Right ventricle myocardium superior (tissue), 1 donor: Measurements from ENCODE around the gene BDKRB2. TPM values are rescaled to one million over a fixed set of nuclear protein-coding genes. Genes with fewer than 3 reads are reported as not detected.

Experiments
- ATAC-seq: fragments of 200-7000 bp; cut with Tn5 transposase; one replicate; pipeline ENCODE4 v1.9.1; 2020; ENCODE audit warnings: mild to moderate bottlenecking; ENCODE audit not compliant: poor library complexity
- DNase-seq: peaks from one replicate; pipeline ENCODE4 v3.0.0-alpha.2; 2020
- intact Hi-C: fragments of 100-400 bp; cut with DNase I; formaldehyde crosslinking; loops from one replicate; pipeline ENCODE4 v1.11.2; 2022
- total RNA-seq: library from RNA; stranded (reverse); fragmentation: NEBNext Ultra II Directional; extraction: Animal tissue kit (Norgen Biotek cat#: 25700); gene quantifications from one replicate; pipeline ENCODE4 v1.2.1, GENCODE V29; 2021
- donor health status: DM: no; HTN: yes; CAD: no; lungs with severe emphysema.

Gene BDKRB2
- total RNA-seq, 1 donor from 2014 or later, result 1.2 TPM

DNA sequence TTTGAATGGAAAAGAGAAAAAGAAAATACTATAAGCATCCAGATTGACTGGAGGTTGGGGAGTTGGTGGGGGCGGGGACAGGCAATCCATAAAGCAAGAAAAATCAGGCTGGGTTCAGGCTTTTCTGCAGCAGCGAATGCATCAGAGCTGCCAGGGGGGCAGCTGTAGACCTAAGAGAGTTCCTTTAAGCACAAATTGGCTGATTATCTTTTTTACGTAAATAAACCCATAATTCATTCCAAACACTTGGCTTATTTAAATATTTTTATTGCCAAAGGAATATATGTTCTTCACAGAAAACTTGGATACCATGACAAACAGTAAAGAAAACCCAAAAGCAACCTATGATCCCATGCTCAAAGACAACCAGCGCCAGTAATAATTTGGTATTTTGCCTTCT lies 10.2 kb downstream of the BDKRB2 start:
- ATAC-seq (no peak), DNase-seq (no peak)
- intact Hi-C loops, result no loop called here

DNA sequence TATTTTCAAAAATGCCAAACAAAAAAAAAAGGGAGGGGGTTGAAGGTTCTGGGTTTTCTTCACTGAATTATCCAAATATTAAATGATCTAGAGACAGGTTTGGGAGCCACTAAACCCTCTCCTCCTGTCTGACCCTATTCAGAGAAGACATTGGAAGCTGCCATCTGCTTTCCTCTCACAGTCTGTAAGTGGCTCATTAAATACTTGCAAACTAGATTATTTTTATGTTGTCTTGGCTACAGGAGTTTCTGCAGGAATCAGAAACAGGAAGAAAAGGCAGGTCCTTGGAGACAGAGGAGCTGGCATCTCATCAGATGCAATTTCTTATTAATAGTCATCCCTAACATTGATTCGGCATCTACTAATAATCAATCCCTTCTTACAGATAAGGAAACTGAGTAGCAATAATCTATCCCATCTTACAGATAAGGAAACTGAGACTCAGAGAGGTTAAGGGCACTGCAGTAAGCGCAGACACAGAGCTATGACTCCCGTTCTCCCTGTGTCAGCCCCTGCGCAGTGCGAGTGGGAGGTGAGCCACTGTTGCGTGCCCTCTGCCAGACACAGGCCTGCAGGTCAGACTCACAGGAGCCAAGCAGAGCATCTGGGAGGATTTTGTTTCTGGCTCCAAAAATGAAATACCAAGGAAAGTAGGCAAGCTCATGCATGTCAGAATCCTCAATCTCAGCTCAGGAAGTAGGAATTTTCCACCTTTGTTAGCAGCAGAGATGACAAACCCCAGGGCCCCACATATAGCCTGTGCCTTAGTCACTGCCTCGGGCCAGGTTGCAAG lies 11.0 kb downstream of the BDKRB2 start:
- intact Hi-C loops, result no loop called here
- DNase-seq, result no peak
- no peak for ATAC-seq

DNA sequence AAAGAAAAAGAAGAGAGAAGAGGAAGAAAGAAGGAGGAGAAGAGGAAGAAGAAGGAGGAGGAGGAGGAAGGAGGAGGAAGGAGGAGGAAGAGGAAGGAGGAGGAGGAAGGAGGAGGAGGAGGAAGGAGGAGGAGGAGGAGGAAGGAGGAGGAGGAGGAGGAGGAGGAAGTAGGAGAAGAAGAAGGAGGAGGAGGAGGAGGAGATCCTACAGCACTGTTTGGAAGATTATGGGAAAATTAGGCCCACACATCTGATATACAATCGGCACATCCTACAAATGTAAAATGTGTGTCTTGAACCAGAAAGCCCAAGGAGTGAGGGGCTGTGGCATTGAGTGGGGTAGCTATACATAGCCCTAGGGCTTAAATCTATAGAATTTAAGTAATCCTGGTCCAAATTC lies 12.0 kb downstream of the BDKRB2 start:
- intact Hi-C loops, result no loop called here
- ATAC-seq (no peak), DNase-seq (no peak)

DNA sequence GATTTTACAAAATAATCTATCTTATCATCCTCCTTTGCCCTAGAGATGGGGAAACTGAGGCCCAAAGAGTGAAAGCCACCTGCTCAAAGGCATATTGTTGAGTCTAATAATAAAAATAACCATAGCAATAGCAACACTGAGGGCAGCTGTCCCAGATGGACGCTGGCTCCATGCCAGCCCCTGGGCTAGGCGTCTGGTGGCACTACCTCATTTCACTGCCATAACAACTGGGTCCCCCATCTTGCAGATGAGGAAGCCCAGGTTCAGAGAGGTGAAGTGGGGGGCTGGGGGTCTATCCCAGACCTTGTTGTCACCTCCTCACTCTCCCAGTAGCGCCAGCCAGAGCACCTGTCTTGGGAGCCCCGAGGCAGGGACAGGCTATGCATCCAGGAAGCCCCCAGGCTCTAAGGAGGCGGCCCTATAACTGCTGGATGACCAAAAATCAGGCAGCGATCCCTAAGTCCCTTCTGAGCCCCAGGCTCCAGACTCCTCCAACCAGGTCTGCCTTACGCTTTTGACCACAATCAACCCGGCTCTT lies 12.8 kb downstream of the BDKRB2 start:
- no peak for ATAC-seq
- DNase-seq, result no peak
- intact Hi-C loops, result no loop called here

DNA sequence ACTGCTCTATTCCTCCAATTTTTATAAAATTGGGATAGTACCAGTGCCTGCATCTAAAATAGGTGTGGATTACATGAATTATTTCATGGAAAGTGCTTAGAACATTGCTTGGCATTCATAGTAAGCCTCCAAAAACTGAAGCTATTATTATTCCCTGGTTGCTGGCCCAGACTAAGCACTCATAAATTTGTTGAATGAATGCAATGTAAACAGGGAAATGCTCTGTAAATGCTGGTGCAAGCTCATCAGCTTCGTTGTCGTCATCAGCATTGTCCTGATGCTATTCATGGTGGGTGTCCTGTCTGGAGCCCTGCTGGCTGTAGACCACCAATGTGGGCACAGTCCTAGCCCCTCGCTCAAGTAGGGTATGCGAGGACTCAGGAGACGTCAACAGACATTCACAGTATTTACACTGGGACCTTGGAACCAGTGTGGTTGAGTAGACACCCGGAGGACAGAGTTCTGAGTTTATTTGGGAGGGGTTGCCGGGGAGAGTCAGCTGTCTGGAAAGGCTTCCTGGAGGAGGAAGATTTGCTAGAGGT lies 16.5 kb downstream of the BDKRB2 start:
- intact Hi-C loops, result no loop called here
- no peak for ATAC-seq
- no peak for DNase-seq

DNA sequence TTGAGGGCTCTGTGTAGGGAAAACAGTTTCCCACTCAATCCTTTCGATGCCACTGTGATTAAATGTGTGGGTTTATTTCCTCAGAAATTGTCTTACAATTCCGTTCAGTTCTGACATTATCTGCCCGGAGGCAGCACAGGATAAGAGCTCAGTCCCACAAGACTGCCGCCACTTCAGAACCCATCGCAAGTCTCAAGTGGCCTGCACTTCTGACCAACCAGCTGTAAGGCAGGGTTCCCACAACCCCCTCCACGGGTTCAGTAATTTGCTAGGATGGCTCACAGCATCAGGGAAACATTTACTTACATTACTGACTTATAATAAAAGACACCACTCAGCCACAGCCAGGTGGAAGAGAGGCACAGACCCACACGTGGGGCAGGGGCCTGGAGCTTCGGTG lies 17.2 kb downstream of the BDKRB2 start:
- intact Hi-C loops, result no loop called here
- DNase-seq (no peak), ATAC-seq (no peak)

DNA sequence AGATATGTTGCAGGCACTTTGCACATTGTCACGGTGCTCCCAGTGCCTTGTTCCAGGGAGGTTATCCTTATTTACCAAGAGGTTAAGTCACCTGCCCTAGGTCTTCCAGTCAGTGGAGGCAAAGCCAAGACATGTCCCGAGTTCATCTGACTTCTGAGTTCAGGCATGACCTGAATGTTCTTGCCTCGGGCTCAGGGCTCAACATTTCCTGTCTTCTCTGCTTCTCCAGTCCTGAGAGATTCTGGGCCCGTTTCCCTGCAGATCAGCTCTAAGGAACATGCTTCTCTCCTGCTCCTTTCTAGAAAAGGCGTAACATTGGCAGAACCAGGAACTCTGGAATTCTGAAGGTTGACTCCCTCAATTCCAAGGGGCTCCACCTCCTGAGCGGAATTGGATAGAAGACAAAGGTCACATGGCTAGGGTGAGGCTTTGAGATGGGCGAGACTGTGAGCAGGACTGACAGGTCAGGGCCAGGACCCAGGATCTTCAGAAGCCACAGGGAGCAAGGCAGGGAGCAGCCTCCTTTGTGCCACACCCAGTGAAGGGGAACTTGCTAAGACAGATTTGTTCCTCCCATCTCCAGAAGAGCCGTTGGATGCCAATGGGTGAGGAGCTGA lies 19.9 kb downstream of the BDKRB2 start:
- intact Hi-C loops, result no loop called here
- DNase-seq, result no peak
- ATAC-seq, result peak; percentile 12

DNA sequence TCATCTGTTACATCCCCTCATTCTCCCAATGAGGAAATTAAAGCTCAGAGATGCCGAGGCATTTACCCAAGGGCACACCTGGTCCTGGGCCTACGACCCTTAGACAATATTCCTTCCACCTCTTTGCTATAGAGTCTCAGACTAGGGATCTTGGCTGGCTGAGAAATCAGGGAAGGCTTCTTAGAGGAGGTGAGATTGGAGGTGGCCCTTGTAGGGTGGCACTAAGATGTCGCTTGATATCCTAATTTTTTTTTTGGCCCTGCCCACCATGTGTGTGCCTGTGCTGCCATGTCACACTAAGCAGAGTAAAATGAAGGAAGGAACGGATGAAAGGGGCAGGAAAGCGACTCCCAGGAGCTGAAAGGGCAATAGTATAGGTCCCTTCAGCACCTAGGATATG lies 20.6 kb downstream of the BDKRB2 start:
- DNase-seq (no peak), ATAC-seq (no peak)
- intact Hi-C loops, result no loop called here

DNA sequence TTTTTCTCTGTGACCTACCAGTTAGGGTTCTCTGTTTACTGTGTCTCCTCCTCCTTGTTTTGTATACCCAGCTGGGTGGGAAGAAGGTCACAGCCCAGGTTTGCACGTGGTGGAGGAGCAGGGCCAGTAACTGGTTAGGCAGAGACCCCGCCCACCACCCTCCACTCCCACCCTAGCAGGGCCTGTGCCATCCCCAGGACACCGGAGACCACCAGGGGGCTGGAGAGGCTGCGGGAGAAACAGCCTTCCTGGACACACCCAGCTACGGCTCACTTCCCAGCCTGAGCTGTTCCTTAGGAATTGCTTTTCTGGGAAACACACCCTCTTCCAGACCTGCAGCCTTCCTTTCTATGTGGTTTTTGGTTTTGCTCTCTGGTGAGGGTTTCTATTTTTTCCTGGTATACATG lies 21.1 kb downstream of the BDKRB2 start:
- ATAC-seq (peak; percentile 12), DNase-seq (no peak)
- intact Hi-C loops, result no loop called here

DNA sequence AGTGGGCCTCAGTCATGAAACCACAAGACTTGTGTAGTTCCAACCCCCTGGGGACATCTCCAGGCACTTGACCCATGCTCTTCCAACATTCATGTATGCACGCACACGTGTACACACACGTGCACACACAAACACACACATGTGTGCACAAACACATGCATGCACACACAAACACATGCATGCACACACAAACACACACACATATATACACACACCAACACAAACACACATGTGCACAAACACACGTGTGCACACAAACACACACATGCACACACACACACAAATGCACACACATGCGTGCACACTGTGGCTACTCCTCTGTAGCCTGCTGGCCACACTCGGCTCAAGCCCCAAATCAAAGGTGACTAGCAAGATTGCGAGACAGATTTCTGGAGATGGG lies 22.8 kb downstream of the BDKRB2 start:
- ATAC-seq, result no peak
- DNase-seq, result no peak
- intact Hi-C loops, result no loop called here

DNA sequence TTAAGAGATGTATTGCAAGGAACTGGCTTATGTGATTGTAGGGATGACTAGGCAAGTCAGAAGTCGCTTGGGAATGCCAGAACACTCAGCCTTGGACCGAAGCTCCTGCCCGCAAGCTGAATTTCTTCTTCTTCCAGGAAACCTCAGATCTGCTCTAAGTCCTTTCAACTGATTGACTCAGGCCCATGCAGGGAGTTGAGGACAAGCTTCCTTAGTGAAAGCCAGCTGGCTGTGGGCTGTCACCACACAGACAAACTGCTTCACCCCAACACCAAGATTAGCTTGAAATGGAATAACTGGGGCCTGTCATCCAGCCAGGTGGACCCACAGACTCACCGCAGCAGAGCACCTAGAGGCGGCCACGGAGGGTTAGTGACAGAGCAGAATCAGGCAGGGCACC lies 24.7 kb downstream of the BDKRB2 start:
- DNase-seq, result no peak
- intact Hi-C loops, result no loop called here

DNA sequence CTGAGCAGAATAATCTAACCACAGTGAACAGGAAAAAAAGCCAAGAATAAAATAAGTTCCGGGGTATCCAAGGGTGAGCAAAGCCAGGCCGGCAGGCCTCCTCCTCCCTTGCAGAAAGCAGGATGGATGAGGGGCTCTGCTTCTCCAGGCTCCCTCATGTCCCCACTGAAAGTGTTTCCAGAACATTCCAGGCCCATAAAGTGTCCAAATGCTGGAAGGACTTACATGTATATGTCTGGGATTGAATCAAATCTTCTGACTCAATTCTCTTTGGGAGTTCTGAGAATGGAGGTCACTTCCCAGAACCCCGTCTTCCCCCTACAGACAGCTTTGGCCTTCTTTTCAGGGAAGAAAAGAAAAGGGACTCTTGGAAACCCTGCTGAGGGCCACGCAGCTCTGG lies 26.4 kb downstream of the BDKRB2 start:
- DNase-seq, result no peak
- intact Hi-C loops, result no loop called here

More for the DNA sequence above, 24.7 kb downstream of the BDKRB2 start:
- no peak for ATAC-seq

DNA sequence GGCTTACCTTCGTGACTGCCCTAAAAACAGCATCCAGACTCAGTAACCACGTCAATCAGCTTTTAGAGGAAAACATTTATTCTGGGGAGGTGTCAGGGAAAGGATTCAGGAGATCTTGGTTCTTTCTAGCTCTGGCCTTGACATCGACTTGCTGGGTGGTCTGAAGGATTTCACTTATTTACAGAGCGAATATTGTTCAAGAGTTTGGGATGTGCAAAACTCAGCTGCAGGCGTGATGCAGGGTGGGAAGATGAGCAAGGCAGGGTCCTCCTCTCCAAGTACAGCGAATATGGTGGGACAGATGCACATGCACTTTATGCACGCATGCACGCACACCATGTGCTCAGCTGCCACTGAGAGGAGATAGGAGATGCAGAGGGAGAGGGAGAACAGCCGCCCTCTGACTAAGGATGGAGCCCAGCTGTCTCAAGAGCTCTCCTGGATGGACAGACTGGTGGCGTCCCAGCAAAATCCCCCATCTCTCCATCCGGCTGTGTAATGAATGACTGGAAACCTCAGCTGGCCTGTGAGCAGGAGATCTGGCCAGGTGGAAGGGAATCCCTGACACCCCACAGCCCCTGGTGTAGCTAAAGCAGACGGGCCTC lies 27.0 kb downstream of the BDKRB2 start:
- DNase-seq (no peak), ATAC-seq (no peak)
- intact Hi-C loops, result no loop called here

More for the DNA sequence above, 26.4 kb downstream of the BDKRB2 start:
- ATAC-seq, result no peak

DNA sequence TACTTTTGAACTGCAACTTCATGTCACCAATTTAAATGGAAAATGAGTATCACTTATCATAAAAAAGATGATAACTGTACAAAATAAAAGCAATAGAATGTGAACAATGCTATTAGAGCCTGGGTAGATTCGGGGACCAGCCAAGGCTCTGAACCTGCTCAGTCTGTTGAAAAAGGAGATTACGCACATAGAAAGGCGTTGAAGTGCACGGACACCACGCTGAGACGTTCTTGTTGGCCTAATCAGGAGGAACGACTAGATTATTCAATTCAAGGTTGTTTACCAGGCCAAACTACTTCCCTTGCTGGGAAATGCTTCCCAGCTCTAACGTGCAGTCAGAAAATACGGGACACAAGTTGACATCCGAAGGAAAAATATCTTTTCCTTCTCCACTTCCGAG lies 27.9 kb downstream of the BDKRB2 start:
- ATAC-seq (no peak), DNase-seq (no peak)
- intact Hi-C loops, result no loop called here

DNA sequence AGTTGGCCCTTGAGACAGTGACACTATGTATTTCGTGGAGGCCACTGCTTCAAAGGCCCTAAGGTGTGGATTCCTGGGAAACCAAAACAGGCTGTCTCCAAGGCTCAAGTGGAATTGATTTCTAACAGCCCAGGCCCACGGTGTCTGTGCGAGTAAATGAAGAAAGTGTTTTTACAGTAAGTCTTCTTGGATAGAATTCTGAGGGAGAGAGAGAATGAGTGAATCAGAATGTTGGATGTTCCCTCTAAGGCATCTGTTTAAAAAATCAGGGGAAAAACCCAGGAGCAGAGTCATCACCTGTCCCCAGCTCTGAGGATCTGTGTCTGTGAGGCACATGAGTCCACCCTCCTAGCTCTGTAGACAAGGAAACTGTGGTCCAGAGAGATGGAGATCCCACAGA lies 29.0 kb downstream of the BDKRB2 start:
- no peak for ATAC-seq
- DNase-seq, result no peak
- intact Hi-C loops, result no loop called here

DNA sequence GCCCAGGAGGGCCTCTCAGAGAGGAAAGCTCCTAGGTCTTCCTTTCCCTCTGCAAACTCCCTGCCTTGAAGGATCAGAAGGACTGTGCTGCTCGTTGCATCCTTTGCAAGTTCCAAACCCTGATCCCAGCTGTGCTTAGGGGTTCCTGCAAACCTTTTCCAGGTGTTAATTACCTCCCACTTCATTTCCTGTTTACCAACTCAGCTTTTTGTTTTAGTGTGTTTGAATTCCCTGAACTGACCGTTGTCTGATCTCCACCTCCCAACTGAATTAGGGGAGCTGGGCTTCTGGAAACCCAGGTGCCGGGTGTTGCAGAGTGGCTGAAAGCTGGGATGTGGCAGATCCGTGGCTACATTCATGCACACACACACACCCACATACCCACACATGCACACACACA lies 30.8 kb downstream of the BDKRB2 start:
- DNase-seq (no peak), ATAC-seq (no peak)
- intact Hi-C loops, result no loop called here

DNA sequence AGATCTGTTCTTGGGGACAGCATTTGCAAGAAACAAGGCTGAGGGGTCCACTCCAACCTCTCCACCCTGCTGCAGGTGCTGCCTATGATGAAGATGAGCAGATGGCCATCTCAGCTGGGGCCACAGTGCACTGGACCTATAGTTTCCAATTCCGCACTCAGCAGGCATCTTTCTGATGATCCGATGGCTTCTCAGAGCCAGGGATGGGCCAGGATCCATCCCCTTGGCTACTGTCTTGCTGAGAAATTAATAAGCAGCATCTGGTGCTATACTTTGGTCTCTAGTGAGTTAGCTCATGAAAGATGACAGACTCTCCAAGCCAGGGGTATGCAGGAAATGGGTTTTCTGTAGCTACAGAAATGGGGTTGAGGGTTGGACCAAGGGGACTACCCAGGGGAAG lies 33.0 kb downstream of the BDKRB2 start:
- intact Hi-C loops, result no loop called here
- DNase-seq (no peak), ATAC-seq (no peak)

DNA sequence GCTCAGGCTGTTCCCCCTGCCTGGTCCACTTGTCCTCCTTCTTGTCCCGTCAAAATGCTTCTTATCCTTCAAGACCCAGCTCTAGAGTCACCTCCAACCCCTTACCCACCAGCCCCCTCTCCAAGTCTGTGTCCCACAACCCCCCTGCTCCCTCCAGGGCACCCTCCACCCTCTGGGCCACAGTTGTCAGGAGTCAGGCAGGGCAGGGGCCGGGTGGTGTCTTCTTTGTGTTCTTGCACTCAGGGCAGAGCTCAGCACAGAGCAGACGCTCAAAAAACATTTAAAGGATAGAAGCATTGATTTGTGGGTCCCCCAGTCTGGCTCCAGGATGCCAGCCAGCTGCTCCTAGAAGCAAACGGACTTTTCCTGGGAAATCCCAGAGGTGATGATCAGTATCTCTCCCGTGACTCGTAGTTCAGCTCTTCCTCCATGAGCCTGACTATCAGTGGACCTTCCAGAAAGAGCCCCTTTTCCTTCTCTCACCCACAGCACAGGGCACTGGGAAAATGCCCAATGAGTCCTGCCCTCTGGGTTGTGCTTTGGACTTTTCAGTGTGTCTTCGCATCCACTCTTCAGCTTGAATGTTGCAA lies 34.1 kb downstream of the BDKRB2 start:
- ATAC-seq (no peak), DNase-seq (no peak)
- intact Hi-C loops, result no loop called here

DNA sequence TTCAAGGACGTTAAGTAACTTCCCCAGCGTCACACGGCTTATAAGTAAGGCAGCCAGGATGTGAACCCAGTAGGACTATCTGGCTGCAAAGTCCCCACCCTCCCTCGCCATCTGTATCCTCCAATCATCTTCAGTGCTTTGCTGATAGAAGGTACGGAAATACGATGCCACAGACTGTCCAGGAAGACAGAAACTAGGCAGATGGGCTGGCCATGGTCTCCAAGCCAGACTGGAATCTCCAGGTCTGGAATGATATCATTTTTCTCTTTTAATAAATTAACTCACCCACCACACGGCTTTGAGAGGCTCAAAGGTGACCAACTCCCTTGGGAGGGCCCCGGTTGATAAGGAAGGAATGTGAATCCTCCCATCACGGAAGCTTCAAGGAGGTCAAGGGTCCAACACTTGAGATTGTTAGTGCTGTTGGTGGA lies 35.1 kb downstream of the BDKRB2 start:
- no peak for DNase-seq
- intact Hi-C loops, result no loop called here
- no peak for ATAC-seq
